HG02642 (cell line): Measurements from ENCODE around the gene ASTE1.
"Not testable (repeated sequence)": the region's sequence is repeated elsewhere in the genome, so short reads cannot be mapped to it uniquely, and the experiment has no call there.

ENCODE experiments used
- ATAC-seq: cut with Tn5 transposase; IDR thresholded peaks from one replicate; pipeline ENCODE4 v1.9.1; 2021; ENCODE audit warnings: mild to moderate bottlenecking; ENCODE audit not compliant: unreplicated experiment, poor library complexity

ASTE1 gene

DNA sequence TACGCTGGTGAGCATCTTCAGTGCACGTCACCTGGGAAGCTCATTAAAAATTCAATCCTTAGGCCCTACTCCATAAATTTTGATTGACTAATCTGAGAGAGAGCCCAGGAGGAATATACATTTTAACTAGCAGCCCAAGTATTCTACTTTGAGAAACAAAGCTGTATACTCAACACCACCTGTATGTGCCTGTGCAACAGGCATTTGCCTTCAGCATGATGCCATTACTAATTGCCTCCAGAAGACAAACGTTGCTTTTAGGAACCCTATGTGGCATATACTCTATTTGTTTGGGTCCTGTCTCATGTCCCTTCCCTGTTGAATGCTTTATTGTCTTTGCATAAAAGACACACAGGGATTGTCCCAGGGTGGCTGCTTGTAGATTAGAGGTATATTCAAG lies 7.7 kb downstream of the ASTE1 start:
- no peak for ATAC-seq

GRCh38 chr3:131009698-131010097 lies 16.9 kb downstream of the ASTE1 start:
- no peak for ATAC-seq

DNA sequence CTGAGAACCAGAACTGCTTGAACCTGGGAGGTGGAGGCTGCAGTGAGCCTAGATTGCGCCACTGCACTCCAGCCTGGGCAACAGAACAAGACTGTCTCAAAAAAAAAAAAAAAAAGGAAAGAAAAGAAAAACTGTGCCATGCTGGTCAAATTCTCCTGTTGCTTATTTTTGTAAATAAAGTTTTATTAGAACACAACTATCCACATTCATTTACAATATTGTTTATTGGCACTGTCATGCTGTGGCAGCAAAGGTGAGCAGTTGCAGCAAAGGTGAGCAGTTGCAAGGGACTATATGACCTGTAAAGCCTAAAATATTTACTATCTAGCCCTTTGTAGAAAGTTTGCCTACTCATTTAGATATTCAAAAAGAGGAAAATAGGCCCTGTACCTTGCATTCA lies 18.3 kb downstream of the ASTE1 start:
- no peak for ATAC-seq

DNA sequence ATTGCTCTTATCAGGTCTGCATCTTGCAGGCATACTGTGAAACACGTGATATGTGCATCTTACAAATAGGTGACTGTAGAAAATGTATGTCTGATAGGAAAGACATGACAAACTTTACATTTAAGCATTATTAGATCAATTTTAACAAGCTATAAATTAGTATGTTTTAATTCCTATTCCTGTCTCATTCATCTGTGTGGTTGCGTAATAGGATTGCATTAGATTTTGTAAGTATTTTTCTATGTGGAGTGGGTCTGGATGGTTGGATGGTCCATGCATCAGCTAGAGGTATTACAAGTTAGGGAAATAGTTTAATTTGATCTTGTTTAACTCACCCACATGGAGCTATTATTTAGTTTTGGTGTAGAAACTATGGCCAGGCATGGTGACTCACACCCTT lies 18.8 kb downstream of the ASTE1 start:
- no peak for ATAC-seq

DNA sequence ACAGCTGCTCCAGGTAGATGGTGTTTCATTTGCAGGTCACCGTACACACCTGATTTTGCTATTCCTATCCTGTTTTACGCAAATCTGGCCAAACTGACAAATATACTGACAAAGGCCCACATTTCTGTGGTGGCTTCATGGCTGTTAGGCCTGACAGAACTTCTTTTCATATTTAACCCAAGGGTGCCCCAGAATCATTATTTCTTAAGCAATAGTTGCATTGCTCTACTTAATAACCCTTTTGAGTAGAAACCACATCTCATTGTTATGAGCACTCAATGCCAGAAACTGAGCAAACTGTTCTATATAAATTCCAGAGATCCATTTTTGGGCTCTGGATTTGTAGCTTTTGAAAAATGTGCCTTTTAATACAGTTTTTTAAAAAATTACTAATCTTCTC lies 19.4 kb downstream of the ASTE1 start:
- ATAC-seq: no peak

DNA sequence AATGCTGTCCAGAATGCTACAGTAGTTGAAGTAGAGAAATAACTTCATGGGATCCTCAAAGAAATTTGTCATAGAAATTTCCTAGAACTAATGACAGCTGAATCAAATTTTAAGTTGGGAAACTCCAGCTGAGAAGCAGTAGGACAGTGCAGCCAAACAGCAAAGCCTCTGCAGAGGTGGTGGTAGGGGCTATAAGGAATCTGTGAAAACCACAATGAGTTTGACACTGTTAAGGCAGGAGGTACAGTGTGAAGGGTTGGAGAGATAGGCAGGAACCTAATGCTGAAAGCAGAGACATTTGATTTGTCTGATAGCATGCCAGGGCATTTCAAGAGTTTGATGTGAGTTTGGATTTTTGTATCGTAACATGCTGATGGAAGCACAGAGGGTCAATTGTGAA lies 22.0 kb downstream of the ASTE1 start:
- ATAC-seq: no peak

GRCh38 chr3:131001071-131001470 lies 25.6 kb downstream of the ASTE1 start:
- no peak for ATAC-seq

GRCh38 chr3:130997289-130997688 lies 29.3 kb downstream of the ASTE1 start:
- ATAC-seq: no peak

DNA sequence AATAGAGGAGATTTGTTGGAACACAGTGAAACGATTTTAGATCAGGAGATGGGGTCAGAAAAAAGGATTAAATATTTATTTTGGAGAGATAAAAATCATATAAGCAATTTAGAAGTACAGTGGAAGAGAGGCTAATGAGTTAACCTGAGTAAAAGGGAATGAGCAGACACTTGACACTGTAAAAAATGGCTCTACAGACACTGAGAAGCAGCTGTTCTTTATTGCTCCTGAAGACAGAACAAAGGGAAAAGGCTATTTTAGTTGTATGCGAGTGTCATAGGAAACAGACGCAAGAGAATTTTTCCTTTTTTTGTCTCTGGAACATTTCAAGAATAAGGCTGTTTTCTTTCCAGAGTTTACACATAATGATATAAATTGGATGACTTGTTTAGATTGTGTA lies 34.3 kb downstream of the ASTE1 start:
- no peak for ATAC-seq

GRCh38 chr3:130991126-130991525 lies 35.5 kb downstream of the ASTE1 start:
- no peak for ATAC-seq

DNA sequence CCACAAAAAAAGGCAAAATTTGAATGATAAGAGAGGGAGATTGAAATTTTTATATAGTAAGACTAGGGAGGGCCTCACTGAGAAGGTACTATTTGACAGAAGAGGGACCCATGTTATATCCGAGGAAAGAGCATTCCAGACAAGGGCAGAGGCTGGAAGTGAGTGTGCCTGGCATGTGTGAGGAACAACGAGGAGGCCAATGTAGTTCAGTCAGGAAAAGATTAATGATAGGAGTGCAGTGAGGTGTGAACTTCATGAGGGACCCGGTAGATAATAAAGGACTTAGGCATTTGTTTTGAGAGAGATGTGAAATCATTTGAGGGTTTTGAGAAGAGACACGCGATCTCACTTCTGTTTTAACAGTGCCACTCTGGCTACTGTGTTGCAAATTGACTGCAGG lies 36.3 kb downstream of the ASTE1 start:
- no peak for ATAC-seq

GRCh38 chr3:130981469-130981868 lies 45.2 kb downstream of the ASTE1 start:
- ATAC-seq: no peak

- no peak for ATAC-seq
These were observed 47.5 kb downstream of the ASTE1 start for GRCh38 chr3:130979117-130979516.

DNA sequence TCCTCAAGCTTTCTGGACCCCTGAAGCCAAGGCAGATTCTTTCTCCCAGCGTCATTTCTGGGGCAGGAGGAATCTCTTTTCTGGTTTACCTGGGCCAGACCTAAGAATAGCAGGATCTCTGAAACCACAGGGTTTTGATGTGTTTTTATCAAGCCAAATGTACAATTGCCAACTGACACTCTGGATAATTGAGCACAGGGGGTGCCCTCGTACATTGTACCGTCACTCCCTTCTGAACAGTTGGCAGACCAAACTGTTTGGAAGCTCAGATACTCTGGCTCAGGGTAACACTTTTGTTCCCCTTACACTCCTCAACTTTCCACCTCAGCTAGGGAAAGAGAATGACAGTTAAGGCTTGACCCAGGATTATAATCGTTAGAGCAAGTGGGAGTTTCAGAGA lies 49.9 kb downstream of the ASTE1 start:
- no peak for ATAC-seq

DNA sequence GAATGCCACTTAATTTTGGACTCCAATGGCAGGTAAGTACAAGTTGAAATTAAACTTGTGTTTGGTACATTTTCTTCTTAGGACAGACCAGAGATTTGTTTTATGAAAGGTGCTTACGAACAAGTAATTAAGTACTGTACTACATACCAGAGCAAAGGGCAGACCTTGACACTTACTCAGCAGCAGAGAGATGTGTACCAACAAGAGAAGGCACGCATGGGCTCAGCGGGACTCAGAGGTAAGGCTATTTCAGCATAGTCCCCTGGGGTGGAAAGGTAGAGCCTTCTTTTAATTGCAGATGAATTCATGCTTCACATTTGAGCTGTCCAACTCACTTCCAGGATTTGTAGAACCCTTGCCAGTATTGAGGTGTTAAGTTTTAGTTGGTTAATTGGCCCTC lies 51.4 kb downstream of the ASTE1 start:
- ATAC-seq: no peak

- ATAC-seq: no peak
These were observed 52.4 kb downstream of the ASTE1 start for GRCh38 chr3:130974201-130974600.

- no peak for ATAC-seq
These were observed 53.2 kb downstream of the ASTE1 start for GRCh38 chr3:130973406-130973805.

DNA sequence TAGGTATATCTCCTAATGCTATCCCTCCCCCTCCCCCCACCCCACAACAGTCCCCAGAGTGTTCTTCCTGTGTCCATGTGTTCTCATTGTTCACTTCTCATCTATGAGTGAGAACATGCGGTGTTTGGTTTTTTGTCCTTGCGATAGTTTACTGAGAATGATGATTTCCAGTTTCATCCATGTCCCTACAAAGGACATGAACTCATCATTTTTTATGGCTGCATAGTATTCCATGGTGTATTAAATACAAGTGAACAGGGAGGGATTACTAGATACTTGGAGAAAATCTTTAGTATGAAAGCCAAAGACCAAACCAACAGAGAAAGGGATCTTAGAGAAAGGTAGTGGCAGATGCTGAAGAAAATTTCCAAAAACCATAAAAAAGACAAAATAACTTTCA lies 54.0 kb downstream of the ASTE1 start:
- not testable (repeated sequence) for ATAC-seq

DNA sequence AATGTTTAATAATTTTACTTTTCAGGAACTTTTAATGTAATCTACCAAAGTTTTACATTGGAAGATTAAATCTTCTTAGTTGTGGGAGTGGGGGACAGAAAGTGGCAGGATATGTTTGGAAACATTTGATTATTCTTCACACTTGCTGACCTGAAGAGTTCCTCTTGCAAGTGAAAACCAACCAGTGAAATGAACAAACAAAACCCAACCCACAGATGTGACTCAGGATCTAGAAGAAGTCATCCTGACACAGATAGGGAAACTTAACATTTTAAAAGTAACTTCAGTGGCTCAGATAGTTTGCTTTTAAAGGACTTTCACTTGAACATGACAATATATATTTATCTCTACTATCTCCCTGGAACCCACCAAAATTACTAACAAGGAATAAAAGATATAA lies 55.4 kb downstream of the ASTE1 start:
- no peak for ATAC-seq

DNA sequence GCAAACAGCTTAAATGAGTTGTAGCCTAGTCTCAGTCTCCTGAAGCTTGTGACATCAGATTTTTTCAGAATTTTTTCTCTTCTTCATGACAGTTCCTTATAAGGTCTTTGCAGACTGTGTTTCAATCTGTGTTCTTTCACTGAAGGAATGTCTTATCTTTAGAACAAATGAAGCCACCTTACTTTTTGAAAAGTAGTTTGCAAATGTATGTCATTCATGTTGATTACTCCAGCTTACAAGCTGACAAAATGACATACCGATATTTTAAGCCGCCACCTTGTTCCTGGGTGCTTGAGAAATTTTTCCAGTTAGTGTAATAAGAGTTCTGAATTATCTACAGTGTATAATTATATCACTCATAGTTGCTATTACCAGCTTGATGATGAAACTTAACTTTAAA lies 57.0 kb downstream of the ASTE1 start:
- ATAC-seq: no peak

DNA sequence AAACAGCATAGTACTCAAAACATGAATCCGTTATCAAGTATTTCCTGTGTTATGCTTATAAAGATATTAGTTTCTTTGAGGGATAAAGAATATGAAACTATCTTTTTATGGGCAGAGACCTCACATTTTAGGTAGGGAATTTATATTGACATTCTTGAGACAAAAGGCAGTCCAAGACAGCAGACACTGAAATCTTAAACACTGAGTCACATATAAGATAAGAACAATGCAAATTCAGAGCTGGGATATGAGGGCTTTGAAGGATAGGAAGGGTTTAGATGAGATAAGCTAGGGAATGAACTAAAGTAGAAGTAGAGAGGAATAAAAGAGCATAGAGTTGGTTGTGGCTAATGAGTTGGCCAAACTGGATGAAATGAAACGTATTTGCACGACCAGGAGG lies 58.4 kb downstream of the ASTE1 start:
- ATAC-seq: no peak

GRCh38 chr3:130967281-130967680 lies 59.3 kb downstream of the ASTE1 start:
- no peak for ATAC-seq

DNA sequence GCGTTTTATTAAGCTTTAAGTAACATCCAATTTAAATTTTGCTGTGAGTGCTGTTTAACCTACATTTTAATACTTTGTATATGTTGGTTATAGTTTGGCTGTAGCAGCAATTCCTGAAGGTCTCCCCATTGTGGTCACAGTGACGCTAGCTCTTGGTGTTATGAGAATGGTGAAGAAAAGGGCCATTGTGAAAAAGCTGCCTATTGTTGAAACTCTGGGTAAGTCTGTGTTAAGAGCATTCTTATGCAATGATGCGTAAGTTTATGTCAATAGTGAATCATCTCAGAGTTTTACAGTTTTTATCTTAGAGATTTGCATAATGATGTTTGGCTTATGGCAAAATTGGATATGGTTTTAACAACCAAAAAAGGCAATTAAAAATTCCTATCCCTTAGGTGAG lies 62.7 kb downstream of the ASTE1 start:
- ATAC-seq: no peak
